ENCODE measurements around the gene NWD2. TPM values are rescaled to one million over a fixed set of nuclear protein-coding genes. Genes with fewer than 3 reads are reported as not detected.

The NWD2 gene
- polyA plus RNA-seq, 1 donor (not counting 4 experiments of a cell fraction or from before 2014, with no cell fraction given): 0.10 TPM

GRCh38 chr4:37359261-37359660, 114.7 kb downstream of the NWD2 start:
- H3K27me3 ChIP-seq (ENCODE audit: control insufficient read depth, extremely low read depth, insufficient read depth, low read length): no peaks in the 10 kb centered on the region
- FAIRE-seq (no peak), DNase-seq (ENCODE audit: low read depth, low spot score) (no peak)
- H4K20me1 ChIP-seq (ENCODE audit: control insufficient read depth, extremely low read depth, insufficient read depth, low read length): no peaks in the 10 kb centered on the region
- dilution Hi-C loops (cut with MboI; ENCODE audit: extremely low pct_ligation_motif_present, low sequenced_read_pairs): no loop called here
- no peaks in the 10 kb centered on the region for H3K9me1 ChIP-seq (ENCODE audit: control insufficient read depth, extremely low read depth, insufficient read depth, low read length)
- no peak overlapping the region for H3K4me3 ChIP-seq (ENCODE audit: control insufficient read depth in 2 of 3, extremely low read depth in 1 of 3, insufficient read depth in 2 of 3, low read depth in 1 of 3, low read length in 3 of 3)
- no peaks in the 10 kb centered on the region for H3K36me3 ChIP-seq (ENCODE audit: control insufficient read depth in 2 of 2, extremely low read depth in 1 of 2, insufficient read depth in 2 of 2, low read length in 2 of 2)
- no peaks in the 10 kb centered on the region for H3K79me2 ChIP-seq (ENCODE audit: control insufficient read depth, insufficient read depth, low read length)
- no peak overlapping the region for H3K27ac ChIP-seq (ENCODE audit: control insufficient read depth, insufficient read depth, low read length)
- no peak for TF ChIP-seq EZH2 (IDR thresholded peaks at IDR 0.05; ENCODE audit: low read length)
- TF ChIP-seq, protein P1, sequence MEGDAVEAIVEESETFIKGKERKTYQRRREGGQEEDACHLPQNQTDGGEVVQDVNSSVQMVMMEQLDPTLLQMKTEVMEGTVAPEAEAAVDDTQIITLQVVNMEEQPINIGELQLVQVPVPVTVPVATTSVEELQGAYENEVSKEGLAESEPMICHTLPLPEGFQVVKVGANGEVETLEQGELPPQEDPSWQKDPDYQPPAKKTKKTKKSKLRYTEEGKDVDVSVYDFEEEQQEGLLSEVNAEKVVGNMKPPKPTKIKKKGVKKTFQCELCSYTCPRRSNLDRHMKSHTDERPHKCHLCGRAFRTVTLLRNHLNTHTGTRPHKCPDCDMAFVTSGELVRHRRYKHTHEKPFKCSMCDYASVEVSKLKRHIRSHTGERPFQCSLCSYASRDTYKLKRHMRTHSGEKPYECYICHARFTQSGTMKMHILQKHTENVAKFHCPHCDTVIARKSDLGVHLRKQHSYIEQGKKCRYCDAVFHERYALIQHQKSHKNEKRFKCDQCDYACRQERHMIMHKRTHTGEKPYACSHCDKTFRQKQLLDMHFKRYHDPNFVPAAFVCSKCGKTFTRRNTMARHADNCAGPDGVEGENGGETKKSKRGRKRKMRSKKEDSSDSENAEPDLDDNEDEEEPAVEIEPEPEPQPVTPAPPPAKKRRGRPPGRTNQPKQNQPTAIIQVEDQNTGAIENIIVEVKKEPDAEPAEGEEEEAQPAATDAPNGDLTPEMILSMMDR (optimal IDR thresholded peaks at IDR 0.05 in 1 of 3, IDR thresholded peaks at IDR 0.05 in 1 of 3, conservative IDR thresholded peaks at IDR 0.05 in 1 of 3; ENCODE audit: extremely low read depth in 1 of 3, insufficient read depth in 2 of 3, low read length in 3 of 3): no peak
- peak overlapping the region; percentile 4 for H3K4me2 ChIP-seq (ENCODE audit: control insufficient read depth, extremely low read depth, insufficient read depth, low read depth, low read length)
- no peak overlapping the region for H3K9ac ChIP-seq (ENCODE audit: control insufficient read depth, extremely low read depth, insufficient read depth, low read length)
- no peaks in the 10 kb centered on the region for H3K9me3 ChIP-seq (ENCODE audit: control insufficient read depth, low read depth, low read length)
- no peak overlapping the region for H2AFZ ChIP-seq (ENCODE audit: control insufficient read depth, low read length)
- peaks cover 7% of the 10 kb centered on the region for H3K4me1 ChIP-seq (ENCODE audit: control insufficient read depth, extremely low read depth, insufficient read depth, low read length)

GRCh38 chr4:37365888-37366287, 121.3 kb downstream of the NWD2 start:
- TF ChIP-seq, protein P1 (optimal IDR thresholded peaks at IDR 0.05 in 1 of 3, IDR thresholded peaks at IDR 0.05 in 1 of 3, conservative IDR thresholded peaks at IDR 0.05 in 1 of 3; ENCODE audit: extremely low read depth in 1 of 3, insufficient read depth in 2 of 3, low read length in 3 of 3): no peak
- TF ChIP-seq EZH2 (IDR thresholded peaks at IDR 0.05; ENCODE audit: low read length): no peak
- Histone ChIP-seq H4K20me1 (ENCODE audit: control insufficient read depth, extremely low read depth, insufficient read depth, low read length) (no peaks in the 10 kb centered on the region), H2AFZ (ENCODE audit: control insufficient read depth, low read length) (no peak overlapping the region), H3K9ac (ENCODE audit: control insufficient read depth, extremely low read depth, insufficient read depth, low read length) (no peak overlapping the region), H3K9me1 (ENCODE audit: control insufficient read depth, extremely low read depth, insufficient read depth, low read length) (no peaks in the 10 kb centered on the region), H3K4me1 (ENCODE audit: control insufficient read depth, extremely low read depth, insufficient read depth, low read length) (peaks cover 11% of the 10 kb centered on the region), H3K9me3 (ENCODE audit: control insufficient read depth, low read depth, low read length) (no peaks in the 10 kb centered on the region), H3K4me3 (ENCODE audit: control insufficient read depth in 2 of 3, extremely low read depth in 1 of 3, insufficient read depth in 2 of 3, low read depth in 1 of 3, low read length in 3 of 3) (no peak overlapping the region), H3K27me3 (ENCODE audit: control insufficient read depth, extremely low read depth, insufficient read depth, low read length) (no peaks in the 10 kb centered on the region), H3K36me3 (ENCODE audit: control insufficient read depth in 2 of 2, extremely low read depth in 1 of 2, insufficient read depth in 2 of 2, low read length in 2 of 2) (no peaks in the 10 kb centered on the region), H3K4me2 (ENCODE audit: control insufficient read depth, extremely low read depth, insufficient read depth, low read depth, low read length) (peak overlapping the region; percentile 16), H3K79me2 (ENCODE audit: control insufficient read depth, insufficient read depth, low read length) (no peaks in the 10 kb centered on the region), H3K27ac (ENCODE audit: control insufficient read depth, insufficient read depth, low read length) (no peak overlapping the region)
- dilution Hi-C loops (cut with MboI; ENCODE audit: extremely low pct_ligation_motif_present, low sequenced_read_pairs): no loop called here
- no peak for FAIRE-seq
- no peak for DNase-seq (ENCODE audit: low read depth, low spot score)

All from keratinocyte (primary cell).